Activated CD4-positive, alpha-beta T cell treated with anti-CD3 and anti-CD28 coated beads for 36 hours (primary cell): ENCODE results near the gene GLI3. TPM values are rescaled to one million over a fixed set of nuclear protein-coding genes. Genes with fewer than 3 reads are reported as not detected.

Source experiments
- ATAC-seq: fragments of 200-7000 bp; cut with Tn5 transposase; one replicate; pipeline ENCODE4 v1.10.0; 2021; ENCODE audit warnings: mild to moderate bottlenecking, moderate library complexity
- CTCF ChIA-PET: fragments of 350-600 bp; sonication (Branson Sonifier 250); formaldehyde crosslinking; loops from one replicate; lab custom pipeline; 2021; ENCODE audit warnings: antibody characterized with exemption; lab: Charles Lee
- POLR2A ChIA-PET: fragments of 350-600 bp; sonication (Branson Sonifier 250); formaldehyde crosslinking; loops from one replicate; lab custom pipeline; 2021; ENCODE audit warnings: antibody characterized with exemption, inconsistent platforms; lab: Charles Lee
- DNase-seq: peaks from one replicate; pipeline ENCODE4 v3.0.0-alpha.2; 2020
- H3K27ac Mint-ChIP-seq: one replicate; pipeline ENCODE4 v1.8.0; 2021; ENCODE audit warnings: mixed read lengths
- H3K27me3 Mint-ChIP-seq: one replicate; pipeline ENCODE4 v1.8.0; 2021; ENCODE audit warnings: mixed read lengths
- H3K36me3 Mint-ChIP-seq: one replicate; pipeline ENCODE4 v1.8.0; 2021; ENCODE audit warnings: low read depth, mixed read lengths
- H3K4me1 Mint-ChIP-seq: one replicate; pipeline ENCODE4 v1.8.0; 2021; ENCODE audit warnings: mixed read lengths
- H3K4me3 Mint-ChIP-seq: one replicate; pipeline ENCODE4 v1.8.0; 2021; ENCODE audit warnings: mild to moderate bottlenecking, moderate library complexity, mixed read lengths
- H3K9me3 Mint-ChIP-seq: one replicate; pipeline ENCODE4 v1.8.0; 2021; ENCODE audit warnings: low read depth, mixed read lengths
- intact Hi-C, 2 experiments: fragments of 100-400 bp; cut with DNase I in 1 of 2; cut with micrococcal nuclease in 1 of 2; formaldehyde crosslinking; loops; one replicate each; pipeline versions ENCODE4 v1.14.2 to v1.15.1; 2022 to 2024; cut with DNase I, micrococcal nuclease
- total RNA-seq, 2 experiments: library from RNA; stranded (reverse); gene quantifications; one replicate each; pipeline ENCODE4 v1.2.3, GENCODE V29; 2021

GLI3 gene
- total RNA-seq, 2 experiments from 2014 or later: 0.18 to 0.30 TPM

- CTCF ChIA-PET: no interaction called here
- no peak overlapping the region for H3K27ac Mint-ChIP-seq
- intact Hi-C loops: no loop called here
- ATAC-seq (no peak), DNase-seq (no peak)
- POLR2A ChIA-PET: no interaction called here
- peaks cover 14% of the 10 kb centered on the region for H3K4me1 Mint-ChIP-seq
- peaks cover 6% of the 10 kb centered on the region for H3K27me3 Mint-ChIP-seq
- no peaks in the 10 kb centered on the region for H3K9me3 Mint-ChIP-seq
- no peak overlapping the region for H3K4me3 Mint-ChIP-seq
- no peaks in the 10 kb centered on the region for H3K36me3 Mint-ChIP-seq
Observed at GRCh38 chr7:42192066-42192465, 44.9 kb downstream of the GLI3 start.

- no peak overlapping the region for H3K27ac Mint-ChIP-seq
- DNase-seq (no peak), ATAC-seq (no peak)
- peaks cover 4% of the 10 kb centered on the region for H3K27me3 Mint-ChIP-seq
- no peak overlapping the region for H3K4me3 Mint-ChIP-seq
- ChIA-PET CTCF (no interaction called here), POLR2A (no interaction called here)
- H3K36me3 Mint-ChIP-seq: no peaks in the 10 kb centered on the region
- intact Hi-C loops: no loop called here
- H3K4me1 Mint-ChIP-seq: peaks cover 14% of the 10 kb centered on the region
- no peaks in the 10 kb centered on the region for H3K9me3 Mint-ChIP-seq
Observed at GRCh38 chr7:42189535-42189934, 47.5 kb downstream of the GLI3 start.

- ChIA-PET POLR2A (no interaction called here), CTCF (interaction anchor here (0.6 to 0.7 kb wide), 3 partner anchors 11 to 56 kb away, joined by 3 to 4 read pairs (median 3); no protein-coding TSS in a partner anchor)
- intact Hi-C loops: no loop called here
- Mint-ChIP-seq H3K27me3 (peaks cover 2% of the 10 kb centered on the region), H3K36me3 (no peaks in the 10 kb centered on the region), H3K4me3 (no peak overlapping the region), H3K4me1 (no peaks in the 10 kb centered on the region), H3K9me3 (no peaks in the 10 kb centered on the region), H3K27ac (no peak overlapping the region)
- peak; percentile 7 for DNase-seq
- no peak for ATAC-seq
Observed at GRCh38 chr7:42186151-42186550, 50.9 kb downstream of the GLI3 start.

- H3K4me3 Mint-ChIP-seq: no peak overlapping the region
- peaks cover 2% of the 10 kb centered on the region for H3K27me3 Mint-ChIP-seq
- DNase-seq: no peak
- intact Hi-C loops: no loop called here
- no peak for ATAC-seq
- no peaks in the 10 kb centered on the region for H3K9me3 Mint-ChIP-seq
- H3K27ac Mint-ChIP-seq: no peak overlapping the region
- no peaks in the 10 kb centered on the region for H3K36me3 Mint-ChIP-seq
- H3K4me1 Mint-ChIP-seq: no peaks in the 10 kb centered on the region
- ChIA-PET POLR2A (no interaction called here), CTCF (interaction anchor here (0.6 to 0.7 kb wide), 2 partner anchors 11 to 56 kb away, joined by 3 to 4 read pairs; no protein-coding TSS in a partner anchor)
Observed at GRCh38 chr7:42185726-42186125, 51.3 kb downstream of the GLI3 start.

- no peak for ATAC-seq
- Mint-ChIP-seq H3K4me3 (no peak overlapping the region), H3K27me3 (peaks cover 2% of the 10 kb centered on the region), H3K9me3 (no peaks in the 10 kb centered on the region), H3K4me1 (no peaks in the 10 kb centered on the region), H3K27ac (no peak overlapping the region), H3K36me3 (no peaks in the 10 kb centered on the region)
- intact Hi-C loops: no loop called here
- ChIA-PET POLR2A (no interaction called here), CTCF (no interaction called here)
- no peak for DNase-seq
Observed at GRCh38 chr7:42183547-42183946, 53.5 kb downstream of the GLI3 start.

GRCh38 chr7:42181566-42181965 is 55.4 kb downstream of the GLI3 start:
- H3K4me1 Mint-ChIP-seq: no peaks in the 10 kb centered on the region
- no peak overlapping the region for H3K4me3 Mint-ChIP-seq
- intact Hi-C loops: no loop called here
- H3K36me3 Mint-ChIP-seq: no peaks in the 10 kb centered on the region
- no peak overlapping the region for H3K27ac Mint-ChIP-seq
- ATAC-seq: no peak
- DNase-seq: no peak
- no peaks in the 10 kb centered on the region for H3K9me3 Mint-ChIP-seq
- peaks cover 2% of the 10 kb centered on the region for H3K27me3 Mint-ChIP-seq
- ChIA-PET CTCF (interaction anchor here (0.7 kb wide), 1 partner anchor 202 kb away, joined by 3 read pairs; no protein-coding TSS in a partner anchor), POLR2A (no interaction called here)

- H3K4me1 Mint-ChIP-seq: no peaks in the 10 kb centered on the region
- CTCF ChIA-PET: no interaction called here
- H3K36me3 Mint-ChIP-seq: no peaks in the 10 kb centered on the region
- ATAC-seq (no peak), DNase-seq (no peak)
- H3K27me3 Mint-ChIP-seq: peaks cover 2% of the 10 kb centered on the region
- H3K4me3 Mint-ChIP-seq: no peak overlapping the region
- no peak overlapping the region for H3K27ac Mint-ChIP-seq
- intact Hi-C loops: no loop called here
- no peaks in the 10 kb centered on the region for H3K9me3 Mint-ChIP-seq
- POLR2A ChIA-PET: no interaction called here
Observed at GRCh38 chr7:42180806-42181205, 56.2 kb downstream of the GLI3 start.

GRCh38 chr7:42176724-42177101 is 60.3 kb downstream of the GLI3 start:
- no peak for DNase-seq
- ATAC-seq: no peak
- Mint-ChIP-seq H3K9me3 (no peaks in the 10 kb centered on the region), H3K36me3 (no peaks in the 10 kb centered on the region), H3K27ac (no peak overlapping the region), H3K27me3 (no peaks in the 10 kb centered on the region), H3K4me1 (no peaks in the 10 kb centered on the region), H3K4me3 (no peak overlapping the region)
- POLR2A ChIA-PET: no interaction called here
- intact Hi-C loops: no loop called here
- CTCF ChIA-PET: no interaction called here

- no peak for DNase-seq
- Mint-ChIP-seq H3K4me1 (no peaks in the 10 kb centered on the region), H3K27me3 (no peaks in the 10 kb centered on the region), H3K36me3 (no peaks in the 10 kb centered on the region), H3K4me3 (no peak overlapping the region), H3K9me3 (no peaks in the 10 kb centered on the region), H3K27ac (no peak overlapping the region)
- no peak for ATAC-seq
- intact Hi-C loops: no loop called here
- POLR2A ChIA-PET: no interaction called here
- CTCF ChIA-PET: interaction anchor here (0.6 kb wide), 1 partner anchor 115 kb away, joined by 4 read pairs; no protein-coding TSS in a partner anchor
Observed at GRCh38 chr7:42175834-42176723, 60.9 kb downstream of the GLI3 start.

GRCh38 chr7:42174391-42174912 is 62.6 kb downstream of the GLI3 start:
- intact Hi-C loops: no loop called here
- Mint-ChIP-seq H3K27me3 (no peaks in the 10 kb centered on the region), H3K9me3 (no peaks in the 10 kb centered on the region), H3K36me3 (no peaks in the 10 kb centered on the region), H3K4me3 (no peak overlapping the region), H3K4me1 (no peaks in the 10 kb centered on the region), H3K27ac (no peak overlapping the region)
- CTCF ChIA-PET: interaction anchor here (0.9 kb wide), 1 partner anchor 11 kb away, joined by 4 read pairs; no protein-coding TSS in a partner anchor
- ATAC-seq (no peak), DNase-seq (no peak)
- POLR2A ChIA-PET: no interaction called here

- no peak for DNase-seq
- H3K9me3 Mint-ChIP-seq: no peaks in the 10 kb centered on the region
- H3K4me3 Mint-ChIP-seq: no peak overlapping the region
- intact Hi-C loops: no loop called here
- ChIA-PET CTCF (no interaction called here), POLR2A (no interaction called here)
- no peaks in the 10 kb centered on the region for H3K4me1 Mint-ChIP-seq
- H3K27ac Mint-ChIP-seq: no peak overlapping the region
- ATAC-seq: no peak
- no peaks in the 10 kb centered on the region for H3K27me3 Mint-ChIP-seq
- no peaks in the 10 kb centered on the region for H3K36me3 Mint-ChIP-seq
Observed at GRCh38 chr7:42170724-42171123, 66.3 kb downstream of the GLI3 start.

GRCh38 chr7:42168512-42168911 is 68.5 kb downstream of the GLI3 start:
- intact Hi-C loops: no loop called here
- Mint-ChIP-seq H3K36me3 (no peaks in the 10 kb centered on the region), H3K9me3 (no peaks in the 10 kb centered on the region), H3K4me3 (no peak overlapping the region), H3K27me3 (no peaks in the 10 kb centered on the region), H3K4me1 (no peaks in the 10 kb centered on the region), H3K27ac (no peak overlapping the region)
- ATAC-seq (no peak), DNase-seq (no peak)
- POLR2A ChIA-PET: no interaction called here
- CTCF ChIA-PET: no interaction called here
